Amniotic stem cell (primary cell): ENCODE results near the gene ZNF490.
"Not testable (repeated sequence)": the region's sequence is repeated elsewhere in the genome, so short reads cannot be mapped to it uniquely, and the experiment has no call there.

ENCODE experiments used
- DNase-seq: peaks from one replicate; lab custom pipeline; 2025; lab: John Stamatoyannopoulos, UW

The ZNF490 gene

GRCh38 chr19:12610540-12611360 is at the start of gene ZNF490, which contains the start of gene ZNF791:
TSS of gene ZNF490 (minus strand) at chr19:12610813. CDS start at chr19:12610680, 133 bp downstream.
TSS of gene ZNF791 (plus strand) at chr19:12610920. CDS start at chr19:12611080, 160 bp downstream.
- DNase-seq = peak; percentile 98

GRCh38 chr19:12657966-12658365 is 47.4 kb upstream of the ZNF490 start:
- DNase-seq = no peak

- no peak for DNase-seq
Observed at GRCh38 chr19:12656899-12657571, 46.4 kb upstream of the ZNF490 start.

GRCh38 chr19:12655546-12655945 is 44.9 kb upstream of the ZNF490 start:
- no peak for DNase-seq

GRCh38 chr19:12652219-12652618 is 41.6 kb upstream of the ZNF490 start:
- no peak for DNase-seq

- no peak for DNase-seq
Observed at GRCh38 chr19:12649941-12650340, 39.3 kb upstream of the ZNF490 start.

GRCh38 chr19:12648088-12648487 is 37.5 kb upstream of the ZNF490 start:
- DNase-seq = no peak

- DNase-seq = no peak
Observed at GRCh38 chr19:12647490-12648071, 37.0 kb upstream of the ZNF490 start.

GRCh38 chr19:12647047-12647446 is 36.4 kb upstream of the ZNF490 start:
- no peak for DNase-seq

- DNase-seq = no peak
Observed at GRCh38 chr19:12646551-12646950, 35.9 kb upstream of the ZNF490 start.

GRCh38 chr19:12643716-12644115 is 33.1 kb upstream of the ZNF490 start:
- not testable (repeated sequence) for DNase-seq

GRCh38 chr19:12642506-12642905 is 31.9 kb upstream of the ZNF490 start:
- DNase-seq = no peak

GRCh38 chr19:12641456-12641855 is 30.8 kb upstream of the ZNF490 start:
- no peak for DNase-seq

GRCh38 chr19:12639901-12640613 is 29.4 kb upstream of the ZNF490 start:
- DNase-seq = peak; percentile 34

GRCh38 chr19:12638611-12639182 is 28.1 kb upstream of the ZNF490 start:
- DNase-seq = no peak

GRCh38 chr19:12636631-12637030 is 26.0 kb upstream of the ZNF490 start:
- DNase-seq = no peak

- no peak for DNase-seq
Observed at GRCh38 chr19:12629215-12629614, 18.6 kb upstream of the ZNF490 start.

GRCh38 chr19:12628040-12629022 is 17.7 kb upstream of the ZNF490 start:
- DNase-seq = no peak

- no peak for DNase-seq
Observed at GRCh38 chr19:12626958-12627357, 16.3 kb upstream of the ZNF490 start.

- DNase-seq = no peak
Observed at GRCh38 chr19:12623361-12624031, 12.9 kb upstream of the ZNF490 start.
